Nucleus accumbens (tissue), 56 donors: ENCODE results near the gene CREB3.
A peak's percentile ranks its signal among the peaks of the same experiment; 100 is the strongest.

Source experiments
- DNase-seq, 56 donors: peaks; one replicate each; lab custom pipeline; 2025; lab: John Stamatoyannopoulos, UW

CREB3 gene

GRCh38 chr9:35743880-35744518 lies 11.5 kb downstream of the CREB3 start:
- DNase-seq: no peak

- no peak for DNase-seq
Observed at GRCh38 chr9:35745569-35745968, 13.1 kb downstream of the CREB3 start.

GRCh38 chr9:35746583-35746982 lies 14.1 kb downstream of the CREB3 start:
- DNase-seq: no peak

GRCh38 chr9:35748242-35748857 lies 15.9 kb downstream of the CREB3 start:
- DNase-seq: peak in 2 of 56 donors; percentile 40 to 43

- DNase-seq: peak in 51 of 56 donors; percentile 29 to 86 (median 67)
Observed at GRCh38 chr9:35748858-35749514, 16.5 kb downstream of the CREB3 start, which contains the start of the genes GBA2 and RGP1. Gene GBA2 (minus strand): TSS chr9:35749228. CDS start chr9:35748704, 524 bp downstream. Gene RGP1 (plus strand): TSS chr9:35749287. CDS start chr9:35749756, 469 bp downstream.

- peak in 30 of 56 donors; percentile 19 to 73 (median 50) for DNase-seq
Observed at GRCh38 chr9:35749515-35750255, 17.2 kb downstream of the CREB3 start.

- peak in 1 of 56 donors; percentile 16 for DNase-seq
Observed at GRCh38 chr9:35750256-35750531, 17.7 kb downstream of the CREB3 start.

GRCh38 chr9:35753466-35753865 lies 21.0 kb downstream of the CREB3 start:
- DNase-seq: no peak

- no peak for DNase-seq
Observed at GRCh38 chr9:35754264-35754663, 21.8 kb downstream of the CREB3 start, which contains the start of gene MSMP. Gene MSMP (minus strand): TSS chr9:35754276. CDS start chr9:35754129, 147 bp downstream.

- DNase-seq: no peak
Observed at GRCh38 chr9:35755071-35755470, 22.6 kb downstream of the CREB3 start.

- peak in 46 of 56 donors; percentile 29 to 83 (median 58) for DNase-seq
Observed at GRCh38 chr9:35756275-35757225, 24.1 kb downstream of the CREB3 start.

GRCh38 chr9:35757226-35757891 lies 24.9 kb downstream of the CREB3 start:
- DNase-seq: peak in 28 of 56 donors; percentile 10 to 70 (median 51)

- no peak for DNase-seq
Observed at GRCh38 chr9:35757892-35758275, 25.4 kb downstream of the CREB3 start.

- no peak for DNase-seq
Observed at GRCh38 chr9:35758475-35759050, 26.1 kb downstream of the CREB3 start.

- DNase-seq: no peak
Observed at GRCh38 chr9:35759795-35760194, 27.3 kb downstream of the CREB3 start.

- DNase-seq: no peak
Observed at GRCh38 chr9:35760651-35761050, 28.2 kb downstream of the CREB3 start.

GRCh38 chr9:35763181-35763580 lies 30.7 kb downstream of the CREB3 start:
- DNase-seq: no peak

- DNase-seq: no peak
Observed at GRCh38 chr9:35763803-35764202, 31.3 kb downstream of the CREB3 start.

GRCh38 chr9:35766997-35767396 lies 34.5 kb downstream of the CREB3 start:
- no peak for DNase-seq
